SK-N-SH treated with all-trans-retinoic acid at 6 μM for 48 hours (cell line): ENCODE measurements around the gene HADHB.

Source experiments
- ARNTL ChIP-seq: fragments of 450-650 bp; formaldehyde crosslinking; IDR thresholded peaks from 2 replicates; pipeline ENCODE4 v1.5.0; 2020; ENCODE audit warnings: low read depth, mild to moderate bottlenecking, moderate library complexity, borderline replicate concordance
- BACH2 ChIP-seq: fragments of 250-450 bp; sonication (Bioruptor Pico); IDR thresholded peaks from 2 replicates; pipeline ENCODE4 v1.9.0; 2021; ENCODE audit warnings: mild to moderate bottlenecking, borderline replicate concordance
- ISL1 ChIP-seq: fragments of 250-450 bp; sonication (Bioruptor Pico); IDR thresholded peaks from 2 replicates; pipeline ENCODE4 v2.1.2; 2022; ENCODE audit warnings: mild to moderate bottlenecking, moderate library complexity
- OSR1 ChIP-seq: fragments of 250-450 bp; sonication (Bioruptor Pico); IDR thresholded peaks from 2 replicates; pipeline ENCODE4 v1.8.0; 2022; ENCODE audit warnings: moderate library complexity, mild to moderate bottlenecking, inconsistent platforms
- RARB ChIP-seq: fragments of 250-450 bp; sonication (Bioruptor Pico); IDR thresholded peaks from 2 replicates; pipeline ENCODE4 v1.8.0; 2021; ENCODE audit warnings: mild to moderate bottlenecking, moderate library complexity
- TCF4 ChIP-seq: fragments of 250-450 bp; sonication (Bioruptor Pico); IDR thresholded peaks from 2 replicates; pipeline ENCODE4 v1.8.0; 2021; ENCODE audit warnings: mild to moderate bottlenecking, moderate library complexity, borderline replicate concordance
- ZFP30 ChIP-seq: fragments of 450-650 bp; formaldehyde crosslinking; IDR thresholded peaks from 2 replicates; pipeline ENCODE4 v1.5.0; 2022; ENCODE audit warnings: mild to moderate bottlenecking, moderate library complexity
- TF ChIP-seq, protein P1 (sequence below): fragments of 250-450 bp; sonication (Bioruptor Pico); IDR thresholded peaks from 2 replicates; pipeline ENCODE4 v1.5.1; 2020; ENCODE audit warnings: low read depth, mild to moderate bottlenecking, moderate library complexity

- TF ChIP-seq ARNTL (CRISPR knock-in tag) (no peak), ISL1 (CRISPR knock-in tag) (no peak), OSR1 (CRISPR knock-in tag) (no peak), TCF4 (CRISPR knock-in tag) (no peak), ZFP30 (CRISPR knock-in tag) (no peak), RARB (CRISPR knock-in tag) (no peak), BACH2 (no peak)
- TF ChIP-seq, protein P1, sequence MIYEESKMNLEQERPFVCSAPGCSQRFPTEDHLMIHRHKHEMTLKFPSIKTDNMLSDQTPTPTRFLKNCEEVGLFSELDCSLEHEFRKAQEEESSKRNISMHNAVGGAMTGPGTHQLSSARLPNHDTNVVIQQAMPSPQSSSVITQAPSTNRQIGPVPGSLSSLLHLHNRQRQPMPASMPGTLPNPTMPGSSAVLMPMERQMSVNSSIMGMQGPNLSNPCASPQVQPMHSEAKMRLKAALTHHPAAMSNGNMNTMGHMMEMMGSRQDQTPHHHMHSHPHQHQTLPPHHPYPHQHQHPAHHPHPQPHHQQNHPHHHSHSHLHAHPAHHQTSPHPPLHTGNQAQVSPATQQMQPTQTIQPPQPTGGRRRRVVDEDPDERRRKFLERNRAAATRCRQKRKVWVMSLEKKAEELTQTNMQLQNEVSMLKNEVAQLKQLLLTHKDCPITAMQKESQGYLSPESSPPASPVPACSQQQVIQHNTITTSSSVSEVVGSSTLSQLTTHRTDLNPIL (CRISPR knock-in tag), result no peak
These were observed 67.7 kb downstream of the HADHB start for GRCh38 chr2:26312471-26312870.
